GM13976 (cell line): ENCODE data around the gene RPUSD1.

ENCODE experiments used
- DNase-seq: peaks from one replicate; pipeline ENCODE4 v3.0.0; 2012; ENCODE audit warnings: low spot score
- CTCF ChIP-seq: IDR thresholded peaks from 2 replicates; pipeline ENCODE4 v1.5.1; 2012; ENCODE audit warnings: borderline replicate concordance, mild to moderate bottlenecking; ENCODE audit not compliant: insufficient read depth; ENCODE audit errors: extremely low read depth, missing control alignments, control extremely low read depth
- in situ Hi-C: fragments of 300-500 bp; cut with MboI; formaldehyde crosslinking; loops from one replicate; pipeline ENCODE4 v1.12.0; 2022; ENCODE audit warnings: low sequenced_read_pairs, mixed read lengths, inconsistent platforms; ENCODE audit not compliant: unreplicated experiment

The RPUSD1 gene

DNA sequence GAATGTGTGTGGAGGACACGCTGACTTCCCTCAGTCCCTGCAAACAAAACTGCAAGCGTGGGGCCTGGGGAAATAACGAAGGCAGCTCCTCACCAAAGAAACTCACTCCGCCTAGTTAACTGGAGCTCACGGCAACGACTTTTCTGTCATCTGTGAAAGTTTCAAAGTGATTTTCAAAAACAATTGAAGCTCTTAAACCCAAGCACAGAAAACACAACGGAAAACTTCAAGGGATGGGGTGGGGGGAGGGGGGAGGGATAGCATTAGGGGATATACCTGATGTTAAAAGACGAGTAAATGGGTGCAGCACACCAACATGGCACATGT lies 15.5 kb upstream of the RPUSD1 start:
- no peak for TF ChIP-seq CTCF
- DNase-seq: no peak
- in situ Hi-C loops: no loop called here

GRCh38 chr16:802914-803753 lies 15.0 kb upstream of the RPUSD1 start:
- in situ Hi-C loops: no loop called here
- no peak for TF ChIP-seq CTCF
- no peak for DNase-seq

- in situ Hi-C loops: no loop called here
- TF ChIP-seq CTCF: no peak
- DNase-seq: no peak
Observed at GRCh38 chr16:802461-802860, 14.3 kb upstream of the RPUSD1 start.

DNA sequence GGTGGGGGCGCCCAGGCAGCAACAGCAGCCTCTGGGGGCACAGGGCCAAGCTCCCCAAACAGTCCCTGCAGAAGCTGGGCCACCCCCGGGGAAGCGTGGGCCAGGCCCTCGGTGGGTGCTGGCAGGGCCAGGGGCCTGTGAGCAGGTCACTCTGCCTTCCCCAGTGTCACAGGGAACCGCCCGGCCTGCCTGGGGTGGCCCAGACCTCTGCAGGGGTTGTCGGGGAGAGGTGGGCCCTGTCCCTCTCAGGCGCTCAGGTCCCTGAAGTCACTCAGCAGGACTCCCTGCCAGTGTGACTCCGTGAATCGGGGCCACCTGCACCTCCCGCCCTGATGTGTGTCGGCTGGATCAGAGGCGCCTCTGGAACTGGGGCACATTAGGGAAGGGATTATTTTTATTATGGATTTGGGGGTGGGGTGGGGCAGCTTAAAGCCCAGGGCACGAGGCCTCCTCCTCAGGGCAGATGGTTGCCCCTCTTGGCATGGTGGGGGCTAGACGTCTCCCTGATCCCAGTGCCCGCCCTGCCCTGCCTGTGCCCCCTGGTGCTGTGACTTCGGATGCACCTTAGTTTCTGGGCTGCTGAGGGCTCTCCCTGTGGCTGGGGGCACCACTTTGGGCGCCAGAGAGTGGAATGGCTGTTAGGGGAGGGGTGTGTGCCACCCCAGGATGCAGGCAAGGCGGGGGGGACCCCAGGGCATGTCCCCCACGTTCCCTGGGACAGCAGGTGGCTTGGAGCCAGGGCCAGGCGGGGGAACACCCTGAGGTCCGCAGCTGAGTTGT lies 13.6 kb upstream of the RPUSD1 start:
- in situ Hi-C loops: no loop called here
- TF ChIP-seq CTCF: no peak
- no peak for DNase-seq

- in situ Hi-C loops: no loop called here
- DNase-seq: no peak
- TF ChIP-seq CTCF: no peak
Observed at GRCh38 chr16:800834-801511, 12.8 kb upstream of the RPUSD1 start.

DNA sequence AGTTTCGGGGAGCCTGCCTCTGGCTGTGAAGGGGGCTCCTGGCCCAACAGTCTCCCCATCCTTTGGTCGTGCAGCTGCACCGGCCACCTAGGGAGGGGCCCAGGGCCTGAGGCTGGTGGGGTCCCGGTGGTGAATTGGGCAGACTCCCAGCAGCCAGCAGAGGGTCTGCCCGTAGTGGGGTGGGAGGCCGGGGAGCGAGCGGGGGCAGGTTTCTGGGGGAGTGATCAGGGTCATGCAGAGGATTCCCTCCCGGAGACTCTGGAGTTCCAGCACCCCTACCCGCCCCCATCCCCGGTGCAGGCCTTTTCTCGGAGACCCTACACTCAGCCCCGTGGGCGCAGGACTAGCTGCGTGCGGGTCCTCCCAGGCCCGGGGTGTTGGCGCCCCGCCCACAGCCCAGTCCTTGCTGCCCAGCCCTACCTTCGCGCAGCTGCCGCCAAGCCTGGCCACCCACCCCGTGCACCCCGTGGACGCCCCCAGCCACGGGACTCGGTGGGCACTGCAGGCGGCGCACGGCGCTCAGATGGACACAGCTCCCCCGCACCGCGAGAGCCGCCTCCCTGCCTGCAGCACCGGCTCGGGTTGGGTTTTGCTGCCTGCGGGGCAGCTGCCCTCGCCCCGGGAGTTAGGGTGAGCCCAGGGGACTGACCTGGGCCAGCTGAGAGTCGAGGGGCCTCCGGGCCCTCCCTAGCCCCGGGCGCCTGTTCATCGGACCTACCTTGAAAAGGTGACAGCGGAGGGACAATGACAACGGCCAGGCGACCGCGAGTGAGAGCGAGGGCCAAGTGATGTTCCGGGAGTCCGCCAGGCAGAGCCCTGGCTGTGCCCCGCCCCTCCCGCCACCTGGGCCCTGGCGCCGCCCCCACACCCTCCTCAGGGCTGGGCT lies 12.0 kb upstream of the RPUSD1 start, which contains the start of gene GNG13:
GNG13 (minus strand) TSS at position 787 of the 886 bp plus-strand sequence. CDS start 1,657 bp downstream, outside the sequence.
- TF ChIP-seq CTCF: no peak
- DNase-seq: no peak
- in situ Hi-C loops: no loop called here
